Osteoblast (primary cell): Measurements from ENCODE around the gene DTL. TPM values are rescaled to one million over a fixed set of nuclear protein-coding genes. Genes with fewer than 3 reads are reported as not detected.

Source experiments
- DNase-seq: peaks from one replicate; pipeline ENCODE4 v3.0.0; 2011; ENCODE audit warnings: low spot score, mixed read lengths; ENCODE audit not compliant: insufficient read length; ENCODE audit errors: missing footprints
- H2AFZ ChIP-seq: 2 replicates; pipeline ENCODE4 v1.6.0; 2011; ENCODE audit warnings: mild to moderate bottlenecking, low read length
- H3K27ac ChIP-seq: 2 replicates; pipeline ENCODE4 v1.5.1; 2011; ENCODE audit warnings: mild to moderate bottlenecking, low read depth, low read length, moderate library complexity
- H3K27me3 ChIP-seq: 2 replicates; pipeline ENCODE4 v1.6.0; 2012; ENCODE audit warnings: mild to moderate bottlenecking, control low read depth, inconsistent platforms, low read length, moderate library complexity; ENCODE audit not compliant: insufficient read depth
- H3K36me3 ChIP-seq: 2 replicates; pipeline ENCODE4 v1.5.1; 2011; ENCODE audit warnings: mild to moderate bottlenecking, low read length, control low read depth, moderate library complexity; ENCODE audit not compliant: insufficient read depth
- H3K4me1 ChIP-seq: 2 replicates; pipeline ENCODE4 v1.5.1; 2011; ENCODE audit warnings: mild to moderate bottlenecking, low read length, control low read depth, moderate library complexity; ENCODE audit not compliant: insufficient read depth
- H3K4me2 ChIP-seq: 2 replicates; pipeline ENCODE4 v1.6.0; 2011; ENCODE audit warnings: mild to moderate bottlenecking, low read length; ENCODE audit not compliant: insufficient read depth
- H3K4me3 ChIP-seq: fragments of 200-600 bp; sonication (generic); 3 replicates; pipeline ENCODE4 v1.5.1; 2012; ENCODE audit warnings: mild to moderate bottlenecking, low read length, inconsistent platforms; ENCODE audit not compliant: insufficient read depth
- H3K79me2 ChIP-seq: 2 replicates; pipeline ENCODE4 v1.6.0; 2012; ENCODE audit warnings: mild to moderate bottlenecking, low read length, control low read depth, inconsistent platforms; ENCODE audit not compliant: insufficient read depth
- H3K9me3 ChIP-seq: 2 replicates; pipeline ENCODE4 v1.5.1; 2011; ENCODE audit warnings: low read depth, low read length, control low read depth
- H4K20me1 ChIP-seq: 2 replicates; pipeline ENCODE4 v1.6.0; 2012; ENCODE audit warnings: mild to moderate bottlenecking, low read length, control low read depth; ENCODE audit not compliant: insufficient read depth
- CTCF ChIP-seq: IDR thresholded peaks from 2 replicates; pipeline ENCODE4 v1.5.1; 2011; ENCODE audit warnings: mild to moderate bottlenecking, low read depth, low read length, moderate library complexity; ENCODE audit errors: extremely low read depth
- total RNA-seq: library from RNA; depleted of rRNA; stranded (reverse); fragments of >200 nt; gene quantifications from 2 replicates; pipeline ENCODE4 v1.2.3, GENCODE V29; 2012

Gene DTL
- total RNA-seq, 1 donor: 2.9 TPM

GRCh38 chr1:212101735-212102134, 66.2 kb downstream of the DTL start:
- H3K27me3 ChIP-seq: no peaks in the 10 kb centered on the region
- peaks cover 11% of the 10 kb centered on the region for H3K79me2 ChIP-seq
- no peak overlapping the region for H2AFZ ChIP-seq
- H3K4me2 ChIP-seq: no peak overlapping the region
- H3K36me3 ChIP-seq: peaks cover 5% of the 10 kb centered on the region
- H4K20me1 ChIP-seq: no peaks in the 10 kb centered on the region
- no peak overlapping the region for H3K27ac ChIP-seq
- no peaks in the 10 kb centered on the region for H3K4me1 ChIP-seq
- no peak overlapping the region for H3K4me3 ChIP-seq
- no peaks in the 10 kb centered on the region for H3K9me3 ChIP-seq
- no peak for DNase-seq
- TF ChIP-seq CTCF: no peak

- no peaks in the 10 kb centered on the region for H3K9me3 ChIP-seq
- no peaks in the 10 kb centered on the region for H3K79me2 ChIP-seq
- peak overlapping the region; percentile 6 for H2AFZ ChIP-seq
- TF ChIP-seq CTCF: no peak
- H3K36me3 ChIP-seq: peaks cover 5% of the 10 kb centered on the region
- no peak for DNase-seq
- H3K27me3 ChIP-seq: no peaks in the 10 kb centered on the region
- no peaks in the 10 kb centered on the region for H3K4me1 ChIP-seq
- no peak overlapping the region for H3K27ac ChIP-seq
- H4K20me1 ChIP-seq: no peaks in the 10 kb centered on the region
- H3K4me2 ChIP-seq: no peak overlapping the region
- H3K4me3 ChIP-seq: no peak overlapping the region
Measured at GRCh38 chr1:212104586-212105325, 69.2 kb downstream of the DTL start.

- H3K9me3 ChIP-seq: no peaks in the 10 kb centered on the region
- no peak overlapping the region for H2AFZ ChIP-seq
- DNase-seq: no peak
- no peaks in the 10 kb centered on the region for H3K79me2 ChIP-seq
- H3K4me1 ChIP-seq: no peaks in the 10 kb centered on the region
- no peak overlapping the region for H3K4me3 ChIP-seq
- no peak overlapping the region for H3K27ac ChIP-seq
- TF ChIP-seq CTCF: no peak
- H3K36me3 ChIP-seq: no peaks in the 10 kb centered on the region
- no peaks in the 10 kb centered on the region for H3K27me3 ChIP-seq
- no peaks in the 10 kb centered on the region for H4K20me1 ChIP-seq
- H3K4me2 ChIP-seq: no peak overlapping the region
Measured at GRCh38 chr1:212106286-212106792, 70.8 kb downstream of the DTL start.

GRCh38 chr1:212107481-212107880, 71.9 kb downstream of the DTL start:
- no peak overlapping the region for H2AFZ ChIP-seq
- H3K4me2 ChIP-seq: no peak overlapping the region
- H3K4me3 ChIP-seq: no peak overlapping the region
- no peaks in the 10 kb centered on the region for H4K20me1 ChIP-seq
- H3K4me1 ChIP-seq: no peaks in the 10 kb centered on the region
- no peaks in the 10 kb centered on the region for H3K27me3 ChIP-seq
- DNase-seq: no peak
- H3K9me3 ChIP-seq: no peaks in the 10 kb centered on the region
- no peaks in the 10 kb centered on the region for H3K79me2 ChIP-seq
- no peaks in the 10 kb centered on the region for H3K36me3 ChIP-seq
- no peak overlapping the region for H3K27ac ChIP-seq
- no peak for TF ChIP-seq CTCF
